GM21390 (cell line): ENCODE data around the gene SH2D7.
A peak's percentile ranks its signal among the peaks of the same experiment; 100 is the strongest.

Source experiments
- ATAC-seq: cut with Tn5 transposase; IDR thresholded peaks from one replicate; pipeline ENCODE4 v1.9.1; 2021; ENCODE audit not compliant: unreplicated experiment

Gene SH2D7

DNA sequence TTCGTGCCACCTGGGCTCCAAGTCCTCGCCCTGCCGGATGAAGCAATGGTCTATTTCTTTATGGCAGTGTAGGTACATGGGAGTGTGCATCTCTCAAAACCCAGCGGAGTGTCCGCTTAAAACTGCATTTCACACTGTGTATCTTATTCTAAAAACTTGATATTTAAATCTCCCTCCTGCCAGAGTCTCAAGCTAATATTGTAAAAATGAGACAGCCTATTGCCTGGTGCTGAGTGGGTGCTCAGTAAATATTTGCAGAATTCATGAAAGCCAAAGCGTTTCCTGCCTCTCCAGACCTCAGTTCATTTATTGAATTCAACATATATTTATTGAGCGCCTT, 14.5 kb upstream of the SH2D7 start:
- ATAC-seq: no peak

GRCh38 chr15:78079298-78080087, 12.9 kb upstream of the SH2D7 start:
- no peak for ATAC-seq

DNA sequence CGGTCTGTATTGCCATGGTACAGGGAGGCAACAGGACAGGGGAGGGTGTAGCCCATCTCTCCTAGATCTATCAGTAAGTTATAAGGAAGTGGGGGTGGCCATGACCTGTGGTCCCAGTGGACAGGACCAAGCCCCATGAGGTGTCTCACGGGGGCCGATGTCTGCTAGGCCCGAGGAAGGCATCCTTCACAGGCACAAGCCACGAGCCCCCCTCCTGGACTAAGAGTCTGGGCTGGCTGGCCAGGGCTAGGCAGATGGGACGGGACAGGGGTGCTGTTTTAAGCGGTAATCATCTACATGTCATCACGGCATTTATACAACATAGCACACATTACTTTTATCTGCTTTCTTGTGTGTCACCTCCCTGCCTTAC, 12.3 kb upstream of the SH2D7 start:
- ATAC-seq: no peak

DNA sequence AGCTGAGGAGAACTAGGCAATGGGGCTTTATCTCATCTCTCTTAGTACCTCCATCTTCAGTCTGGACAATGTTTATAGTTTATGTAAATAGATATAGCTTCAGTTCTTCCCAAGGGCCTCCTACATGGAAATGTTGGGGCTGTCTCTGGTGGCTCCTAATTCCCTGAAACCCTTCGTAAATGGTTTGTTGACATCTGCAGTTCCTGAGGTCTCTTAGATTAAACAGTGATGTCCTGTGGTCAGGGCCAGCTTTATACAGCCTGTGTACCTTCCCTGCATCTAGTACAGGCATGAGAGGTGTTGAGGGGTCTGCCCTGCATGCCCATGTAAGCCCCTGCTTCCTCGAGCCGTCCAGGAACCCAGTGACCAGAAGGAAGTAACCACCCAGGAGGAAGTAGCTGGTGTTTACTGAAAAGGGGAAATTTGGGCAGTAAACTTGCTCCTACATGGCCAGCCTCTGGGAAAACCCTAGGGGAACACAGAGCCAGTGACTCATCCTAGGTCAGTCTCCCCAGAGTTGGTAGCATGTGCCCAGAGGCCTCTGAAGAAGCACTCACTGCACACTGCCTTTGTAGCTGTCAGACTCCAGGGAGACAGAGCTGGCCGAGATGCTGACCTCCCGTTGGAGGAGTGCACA, 10.1 kb upstream of the SH2D7 start:
- no peak for ATAC-seq

GRCh38 chr15:78082743-78083110, 9.6 kb upstream of the SH2D7 start:
- no peak for ATAC-seq

DNA sequence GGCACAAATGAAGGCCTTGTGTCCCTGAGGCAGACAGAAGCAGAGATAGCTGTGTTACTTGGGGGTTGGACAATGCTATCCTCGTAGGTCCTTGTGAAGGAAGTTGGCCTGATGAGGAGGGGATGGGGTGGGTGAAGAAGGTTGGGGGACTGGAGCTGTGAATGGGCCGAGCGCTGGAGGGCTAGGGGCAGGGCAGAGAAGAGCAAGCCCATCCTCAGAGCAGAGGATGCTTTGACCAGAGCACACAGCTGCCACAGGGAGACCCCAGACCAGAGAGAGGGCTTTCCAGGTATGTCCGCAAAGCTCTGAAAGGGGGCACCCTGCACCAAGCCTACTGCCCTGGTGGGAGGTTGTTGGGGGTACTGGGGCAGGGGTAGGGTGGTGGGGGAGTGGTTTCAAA, 9.2 kb upstream of the SH2D7 start:
- no peak for ATAC-seq

DNA sequence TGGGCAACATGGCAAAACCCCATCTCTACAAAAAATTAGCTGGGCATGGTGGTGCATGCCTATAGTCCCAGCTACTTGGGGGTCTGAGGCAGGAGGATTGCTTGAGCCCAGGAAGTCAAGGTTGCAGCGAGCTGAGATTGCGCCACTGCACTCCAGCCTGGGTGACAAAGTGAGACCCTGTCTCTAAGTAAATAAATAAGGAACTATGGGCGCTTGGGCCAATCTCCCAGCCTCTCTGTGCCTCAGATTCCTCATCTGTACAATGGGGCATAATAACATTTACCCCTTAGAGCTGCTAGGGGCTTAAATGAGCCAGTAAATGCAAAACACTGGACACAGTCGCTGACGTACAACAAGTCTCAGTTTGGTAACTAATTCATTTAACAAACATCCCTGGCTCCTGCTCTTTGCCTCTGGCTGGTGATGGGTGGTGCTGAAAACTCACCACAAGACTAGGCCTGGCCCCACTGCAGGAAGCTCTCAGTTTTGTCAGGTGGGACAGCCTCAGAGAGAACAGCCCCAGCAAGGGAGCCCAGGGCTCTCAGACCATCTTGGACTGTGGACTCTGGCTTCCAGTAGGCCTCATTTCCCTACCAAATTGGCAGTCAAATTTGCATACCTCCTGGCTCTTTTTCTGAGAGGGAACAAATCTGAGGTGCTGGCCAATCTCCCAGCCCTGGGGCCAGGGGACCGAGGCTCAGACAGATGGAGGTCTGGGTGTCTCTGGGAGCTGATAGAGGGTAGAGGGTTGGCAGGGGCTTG, 8.5 kb upstream of the SH2D7 start:
- no peak for ATAC-seq

DNA sequence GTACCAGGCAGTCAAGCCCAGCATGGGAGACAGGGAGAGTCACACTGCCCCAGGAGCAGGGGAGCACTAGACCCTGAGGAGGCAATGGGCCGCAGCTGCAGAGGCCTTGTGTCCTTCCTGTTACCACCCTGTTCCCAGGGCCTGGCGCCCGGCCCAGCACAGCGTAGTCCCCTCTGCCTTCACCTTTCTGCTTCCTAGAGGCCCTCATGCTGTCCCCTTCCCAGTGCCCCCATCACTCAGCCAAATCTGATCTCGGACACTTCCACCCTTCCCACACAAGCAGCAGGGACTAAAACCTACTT, 8.0 kb upstream of the SH2D7 start:
- ATAC-seq: no peak

DNA sequence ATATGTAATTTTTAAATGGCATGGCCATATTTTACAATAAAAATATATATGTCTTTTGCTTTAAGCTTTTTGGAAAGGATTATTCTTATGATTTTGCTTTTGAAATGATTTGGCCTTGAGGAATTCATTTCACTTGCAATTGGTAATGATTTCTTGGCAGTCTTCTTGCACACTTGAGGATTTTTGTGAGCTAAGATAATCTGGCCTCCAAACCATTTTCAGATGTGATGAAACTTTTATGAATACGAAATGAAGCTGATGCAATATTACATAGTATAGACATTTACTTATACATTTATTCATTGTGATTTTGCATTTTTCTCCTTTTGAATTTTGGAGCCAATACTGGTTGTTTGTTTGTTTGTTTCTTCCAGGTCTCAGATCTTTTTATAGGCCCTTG, 6.4 kb upstream of the SH2D7 start:
- ATAC-seq: no peak

GRCh38 chr15:78087951-78088772, 4.2 kb upstream of the SH2D7 start:
- ATAC-seq: peak; percentile 61

- ATAC-seq: no peak
Observed at GRCh38 chr15:78088773-78089080, 3.6 kb upstream of the SH2D7 start.

DNA sequence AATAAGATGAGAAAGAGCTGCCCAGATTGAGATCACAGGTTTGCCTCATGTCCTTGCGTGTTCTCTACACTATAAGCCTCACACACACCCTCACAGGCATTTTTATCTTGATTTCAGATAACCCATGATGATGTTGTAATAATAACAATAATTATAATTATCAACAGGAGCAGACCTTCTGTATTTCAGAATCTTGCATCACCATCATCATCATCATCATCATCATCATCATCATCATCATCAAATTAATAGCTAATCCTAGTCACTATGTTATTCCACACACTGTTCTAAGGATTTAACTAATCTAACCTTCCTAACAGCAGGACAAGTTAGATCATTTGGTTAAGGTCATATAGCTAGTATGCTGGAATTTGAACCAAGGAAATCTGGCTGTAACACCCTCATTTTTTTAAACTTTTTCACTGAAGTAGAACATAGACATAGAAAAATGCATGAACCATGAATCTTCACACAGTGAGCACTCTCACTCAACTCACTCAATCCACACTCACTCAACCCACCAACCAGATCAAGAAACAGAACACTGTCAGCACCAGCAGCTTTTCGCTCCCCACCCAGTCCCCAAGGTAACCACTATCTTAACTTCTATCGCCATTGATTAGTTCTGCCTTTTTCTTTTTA, 1.8 kb upstream of the SH2D7 start:
- ATAC-seq: no peak

- no peak for ATAC-seq
Observed at GRCh38 chr15:78093242-78094020, 1.1 kb downstream of the SH2D7 start.

DNA sequence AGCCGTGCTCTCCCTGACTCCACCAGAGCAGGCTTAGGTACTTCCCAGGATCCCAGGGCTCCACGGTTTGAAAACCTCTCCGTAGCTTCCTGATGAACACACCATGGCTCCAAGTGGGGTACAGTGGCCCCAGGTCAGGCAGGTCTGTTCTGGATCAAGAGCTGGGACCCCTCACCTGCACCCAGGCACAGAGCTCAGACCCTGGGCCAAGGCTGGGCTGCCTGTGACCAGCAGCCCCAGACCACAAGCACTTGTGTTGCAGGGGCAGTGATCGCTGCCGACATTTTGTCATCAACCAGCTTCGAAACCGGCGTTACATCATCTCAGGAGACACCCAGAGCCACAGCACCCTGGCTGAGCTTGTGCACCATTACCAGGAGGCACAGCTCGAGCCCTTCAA, 5.3 kb downstream of the SH2D7 start:
- ATAC-seq: no peak

DNA sequence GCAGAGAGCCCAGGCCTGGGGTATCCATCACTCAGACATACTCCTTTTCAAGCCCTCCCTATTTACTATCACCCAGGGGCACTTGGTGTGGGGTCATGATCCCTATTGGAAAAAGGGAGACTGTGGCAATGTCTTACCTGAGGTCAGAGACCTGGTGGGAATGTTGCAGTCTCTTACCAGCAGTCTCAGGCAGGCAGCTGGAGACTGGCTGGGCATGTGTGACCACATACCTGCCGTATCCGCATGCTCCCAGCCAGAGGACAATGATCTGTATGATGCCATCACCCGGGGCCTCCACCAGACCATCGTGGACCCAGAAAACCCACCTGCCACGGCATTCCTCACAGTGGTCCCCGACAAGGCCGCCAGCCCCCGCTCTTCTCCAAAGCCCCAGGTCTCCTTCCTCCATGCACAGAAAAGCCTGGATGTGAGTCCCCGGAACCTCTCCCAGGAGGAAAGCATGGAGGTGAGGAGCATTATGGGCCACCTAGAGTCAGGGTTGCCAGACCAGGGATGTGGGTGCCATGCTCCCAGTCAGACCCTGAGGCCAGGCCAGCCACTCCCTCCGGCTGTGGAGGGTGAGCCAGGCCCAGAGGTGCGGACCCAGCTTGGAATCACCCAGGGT, 5.9 kb downstream of the SH2D7 start:
- no peak for ATAC-seq

DNA sequence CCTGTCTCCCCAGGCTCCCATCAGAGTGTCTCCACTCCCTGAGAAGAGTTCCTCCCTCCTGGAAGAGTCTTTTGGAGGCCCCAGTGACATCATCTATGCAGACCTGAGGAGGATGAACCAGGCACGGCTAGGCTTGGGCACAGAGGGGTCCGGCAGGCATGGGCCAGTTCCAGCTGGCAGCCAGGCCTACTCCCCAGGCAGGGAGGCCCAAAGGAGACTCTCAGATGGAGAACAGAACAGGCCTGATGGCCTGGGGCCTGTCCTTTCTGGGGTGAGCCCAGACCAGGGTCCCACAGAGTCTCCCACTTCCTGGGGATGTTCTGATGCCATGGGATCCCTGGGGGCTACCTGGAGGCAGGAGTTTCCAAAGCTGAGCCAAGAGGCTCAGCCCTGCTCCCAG, 8.5 kb downstream of the SH2D7 start:
- no peak for ATAC-seq

DNA sequence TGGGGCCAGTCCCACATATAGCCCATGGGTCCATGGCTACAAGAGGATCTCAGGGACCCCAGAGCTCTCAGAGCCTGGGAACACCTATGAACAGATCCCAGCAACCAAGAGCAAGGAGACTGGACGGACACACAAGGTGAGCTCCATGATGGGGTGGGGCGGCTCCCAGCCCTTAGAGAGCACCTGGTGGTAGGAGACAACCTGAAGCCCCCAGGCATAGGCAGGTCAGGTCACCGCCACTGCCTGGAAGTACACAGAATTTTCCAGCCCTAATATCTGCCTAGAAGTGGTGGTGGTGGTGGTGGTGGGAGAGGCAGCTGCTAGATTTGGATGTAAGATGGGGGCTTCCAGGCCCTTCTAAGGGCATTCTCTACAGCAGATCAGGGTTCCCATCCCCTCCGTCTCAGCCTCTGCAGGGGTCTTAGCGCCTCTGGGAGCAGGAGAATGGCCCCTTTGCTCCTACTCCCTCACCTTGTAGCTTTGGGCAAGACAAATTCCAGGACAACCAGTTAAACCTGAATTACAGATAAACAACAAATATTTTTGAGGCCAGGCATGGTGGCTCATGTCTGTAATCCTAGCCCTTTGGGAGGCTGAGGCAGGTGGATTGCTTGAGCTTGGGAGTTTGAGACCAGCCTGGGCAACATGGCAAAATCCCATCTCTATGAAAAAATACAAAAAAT, 9.2 kb downstream of the SH2D7 start:
- ATAC-seq: no peak

DNA sequence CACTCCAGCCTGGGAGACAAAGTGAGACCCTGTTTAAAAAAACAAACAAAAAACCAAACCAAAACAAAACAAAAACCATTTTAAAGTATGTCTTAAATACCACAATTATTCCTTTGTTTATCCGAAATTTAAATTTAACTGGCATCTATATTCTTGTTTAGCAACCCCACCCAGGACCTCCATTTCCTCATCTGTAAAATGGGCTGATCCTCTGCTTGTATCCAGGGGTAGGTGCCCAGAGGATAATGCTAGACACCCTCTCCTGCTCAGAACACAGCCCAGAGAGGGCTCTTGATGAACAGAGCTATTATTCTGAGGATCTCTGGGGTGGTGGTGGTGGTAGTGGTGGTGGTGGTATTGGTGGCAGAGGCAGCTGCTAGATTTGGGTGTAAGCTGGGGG, 9.8 kb downstream of the SH2D7 start:
- ATAC-seq: no peak

GRCh38 chr15:78102741-78103140, 10.4 kb downstream of the SH2D7 start:
- no peak for ATAC-seq
